ENCODE measurements around the gene TEAD2.
"Not testable (repeated sequence)": the region's sequence is repeated elsewhere in the genome, so short reads cannot be mapped to it uniquely, and the experiment has no call there.

The TEAD2 gene

GRCh38 chr19:49315111-49315510, 47.1 kb downstream of the TEAD2 start:
- H3K4me3 ChIP-seq (ENCODE audit: low read depth, low read length): no peak overlapping the region

GRCh38 chr19:49309087-49309486, 53.1 kb downstream of the TEAD2 start:
- no peak overlapping the region for H3K4me3 ChIP-seq (ENCODE audit: low read depth, low read length)
- no peak for TF ChIP-seq CTCF (IDR thresholded peaks at IDR 0.05; ENCODE audit: borderline replicate concordance, insufficient read depth, low read depth, low read length)

More at GRCh38 chr19:49315111-49315510, 47.1 kb downstream of the TEAD2 start:
- TF ChIP-seq CTCF (IDR thresholded peaks at IDR 0.05; ENCODE audit: borderline replicate concordance, insufficient read depth, low read depth, low read length): no peak

- H3K4me3 ChIP-seq (ENCODE audit: low read depth, low read length): not testable (repeated sequence)
Measured at GRCh38 chr19:49306734-49307133, 55.5 kb downstream of the TEAD2 start.

GRCh38 chr19:49301866-49302252, 60.4 kb downstream of the TEAD2 start:
- no peak overlapping the region for H3K4me3 ChIP-seq (ENCODE audit: low read depth, low read length)
- no peak for TF ChIP-seq CTCF (IDR thresholded peaks at IDR 0.05; ENCODE audit: borderline replicate concordance, insufficient read depth, low read depth, low read length)

GRCh38 chr19:49301165-49301865, 60.9 kb downstream of the TEAD2 start:
- H3K4me3 ChIP-seq (ENCODE audit: low read depth, low read length): no peak overlapping the region
- peak; percentile 96 for TF ChIP-seq CTCF (IDR thresholded peaks at IDR 0.05; ENCODE audit: borderline replicate concordance, insufficient read depth, low read depth, low read length)

GRCh38 chr19:49298653-49299052, 63.6 kb downstream of the TEAD2 start:
- not testable (repeated sequence) for H3K4me3 ChIP-seq (ENCODE audit: low read depth, low read length)

- no peak for TF ChIP-seq CTCF (IDR thresholded peaks at IDR 0.05; ENCODE audit: borderline replicate concordance, insufficient read depth, low read depth, low read length)
- no peak overlapping the region for H3K4me3 ChIP-seq (ENCODE audit: low read depth, low read length)
Measured at GRCh38 chr19:49297403-49297802, 64.8 kb downstream of the TEAD2 start.

GRCh38 chr19:49295208-49295880, 66.9 kb downstream of the TEAD2 start:
- no peak overlapping the region for H3K4me3 ChIP-seq (ENCODE audit: low read depth, low read length)
- no peak for TF ChIP-seq CTCF (IDR thresholded peaks at IDR 0.05; ENCODE audit: borderline replicate concordance, insufficient read depth, low read depth, low read length)
